Right atrium auricular region (tissue), 2 donors: ENCODE results near the gene CPD. TPM values are rescaled to one million over a fixed set of nuclear protein-coding genes. Genes with fewer than 3 reads are reported as not detected.
A peak's percentile ranks its signal among the peaks of the same experiment; 100 is the strongest.

Source experiments
- DNase-seq: peaks from one replicate; pipeline ENCODE4 v3.0.0-alpha.2; 2019; ENCODE audit warnings: low spot score
- H3K27ac ChIP-seq, 2 donors: fragments of 200-600 bp; sonication (generic); 1 replicate in 1 of 2; 2 replicates in 1 of 2; pipeline ENCODE4 v1.5.1; 2016 to 2019
- H3K27me3 ChIP-seq, 2 donors: fragments of 200-600 bp; sonication (generic); one replicate each; pipeline versions ENCODE4 v1.5.1 to v1.6.0; 2017 to 2019
- H3K36me3 ChIP-seq: fragments of 200-600 bp; sonication (generic); one replicate; pipeline ENCODE4 v1.5.1; 2016
- H3K4me1 ChIP-seq, 2 donors: fragments of 200-600 bp; sonication (generic); one replicate each; pipeline versions ENCODE4 v1.5.1 to v1.6.0; 2017 to 2019
- H3K4me3 ChIP-seq, 2 donors: fragments of 200-600 bp; sonication (generic); 1 replicate in 1 of 2; 2 replicates in 1 of 2; pipeline ENCODE4 v1.5.1; 2017 to 2019; ENCODE audit warnings: mild to moderate bottlenecking in 1 of 2, moderate library complexity in 1 of 2
- H3K9me3 ChIP-seq, 2 donors: fragments of 200-600 bp; sonication (generic); one replicate each; pipeline ENCODE4 v1.5.1; 2019
- total RNA-seq, 2 donors: library from RNA; depleted of rRNA; stranded (reverse); fragments of >200 nt; gene quantifications; one replicate each; pipeline ENCODE4 v1.1.0, GENCODE V29; 2016
- TF ChIP-seq, protein P1 (sequence below), 2 donors: fragments of 200-600 bp; sonication (generic); IDR thresholded peaks; one replicate each; pipeline ENCODE4 v1.5.1; 2019; ENCODE audit warnings: antibody characterized with exemption in 2 of 2

CPD gene
- total RNA-seq, 2 donors from 2014 or later: 41.3 to 44.1 TPM

DNA sequence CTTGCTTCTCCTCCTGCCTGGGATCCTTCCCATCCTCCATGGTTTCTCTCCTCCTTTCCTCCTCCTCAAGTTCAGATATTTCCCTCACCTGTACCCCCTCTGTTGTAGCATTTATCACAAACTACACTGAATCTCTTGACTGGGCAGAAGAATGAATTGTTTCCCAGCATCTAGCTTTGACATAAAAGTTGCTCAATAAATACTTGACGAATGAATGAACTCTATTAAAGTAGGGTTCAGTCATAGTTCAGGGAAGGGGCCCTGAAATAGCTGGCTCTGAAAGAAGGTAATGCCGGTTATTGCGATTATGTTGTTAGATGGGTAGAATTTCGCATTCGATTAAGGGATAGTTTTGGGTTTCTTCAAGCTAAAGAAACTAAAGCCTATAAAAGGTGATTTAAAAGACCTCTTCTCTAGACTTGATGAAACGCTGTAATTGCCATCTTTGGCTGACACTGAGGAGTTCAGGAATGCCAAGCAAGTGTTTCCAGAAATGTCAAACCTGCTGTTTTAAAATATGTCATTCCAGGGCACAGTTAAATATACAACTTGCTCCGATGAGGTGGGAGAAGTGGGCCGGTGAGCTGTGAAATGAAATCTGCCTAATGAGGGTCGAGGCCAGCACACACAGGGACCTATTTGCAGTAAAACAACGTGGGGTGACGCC, 1.0 kb upstream of the CPD start:
- peaks cover 0 to 50% of the 10 kb centered on the region in 2 donors for H3K4me1 ChIP-seq
- TF ChIP-seq, protein P1, sequence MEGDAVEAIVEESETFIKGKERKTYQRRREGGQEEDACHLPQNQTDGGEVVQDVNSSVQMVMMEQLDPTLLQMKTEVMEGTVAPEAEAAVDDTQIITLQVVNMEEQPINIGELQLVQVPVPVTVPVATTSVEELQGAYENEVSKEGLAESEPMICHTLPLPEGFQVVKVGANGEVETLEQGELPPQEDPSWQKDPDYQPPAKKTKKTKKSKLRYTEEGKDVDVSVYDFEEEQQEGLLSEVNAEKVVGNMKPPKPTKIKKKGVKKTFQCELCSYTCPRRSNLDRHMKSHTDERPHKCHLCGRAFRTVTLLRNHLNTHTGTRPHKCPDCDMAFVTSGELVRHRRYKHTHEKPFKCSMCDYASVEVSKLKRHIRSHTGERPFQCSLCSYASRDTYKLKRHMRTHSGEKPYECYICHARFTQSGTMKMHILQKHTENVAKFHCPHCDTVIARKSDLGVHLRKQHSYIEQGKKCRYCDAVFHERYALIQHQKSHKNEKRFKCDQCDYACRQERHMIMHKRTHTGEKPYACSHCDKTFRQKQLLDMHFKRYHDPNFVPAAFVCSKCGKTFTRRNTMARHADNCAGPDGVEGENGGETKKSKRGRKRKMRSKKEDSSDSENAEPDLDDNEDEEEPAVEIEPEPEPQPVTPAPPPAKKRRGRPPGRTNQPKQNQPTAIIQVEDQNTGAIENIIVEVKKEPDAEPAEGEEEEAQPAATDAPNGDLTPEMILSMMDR (IDR thresholded peaks at IDR 0.05): no peak
- no peaks in the 10 kb centered on the region for H3K9me3 ChIP-seq
- no peaks in the 10 kb centered on the region for H3K27me3 ChIP-seq
- H3K4me3 ChIP-seq: peak overlapping the region; percentile 84 to 87
- no peak for DNase-seq
- H3K36me3 ChIP-seq: no peaks in the 10 kb centered on the region
- peak overlapping the region; percentile 89 to 90 for H3K27ac ChIP-seq

DNA sequence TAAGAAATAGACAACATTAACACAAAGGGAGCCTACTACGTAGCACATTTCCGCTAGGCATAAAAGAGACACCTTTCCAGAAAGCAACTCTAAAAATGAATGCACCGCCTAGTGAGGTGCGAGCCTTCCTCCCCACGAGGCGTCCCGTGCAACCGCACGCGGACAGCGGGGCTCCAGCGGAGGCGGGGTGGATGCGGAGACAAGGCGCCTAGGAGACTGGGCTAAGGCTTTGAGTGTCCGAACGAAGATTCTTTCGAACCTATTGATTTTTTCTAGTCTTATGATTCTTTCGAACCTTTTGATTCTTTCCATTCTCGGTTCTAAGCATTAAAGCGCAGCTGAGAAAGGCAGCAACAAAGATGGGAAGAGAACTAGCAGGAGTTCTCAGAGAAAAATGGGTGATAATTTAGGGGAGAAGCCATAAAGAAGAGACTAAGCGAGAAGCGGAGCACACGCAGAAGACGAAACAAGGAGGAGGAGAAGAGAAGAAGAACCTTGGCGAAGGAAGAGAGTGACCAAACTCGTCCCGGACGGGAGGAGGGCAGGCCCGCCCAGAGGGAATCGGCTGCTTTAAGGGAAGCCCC, 394 bp upstream of the CPD start:
- Histone ChIP-seq H3K27ac (peak overlapping the region; percentile 89 to 90), H3K4me3 (peak overlapping the region; percentile 84 to 87), H3K4me1 (peaks cover 0 to 57% of the 10 kb centered on the region in 2 donors), H3K36me3 (no peaks in the 10 kb centered on the region), H3K9me3 (no peaks in the 10 kb centered on the region), H3K27me3 (no peaks in the 10 kb centered on the region)
- no peak for DNase-seq
- TF ChIP-seq, protein P1 (IDR thresholded peaks at IDR 0.05): no peak

DNA sequence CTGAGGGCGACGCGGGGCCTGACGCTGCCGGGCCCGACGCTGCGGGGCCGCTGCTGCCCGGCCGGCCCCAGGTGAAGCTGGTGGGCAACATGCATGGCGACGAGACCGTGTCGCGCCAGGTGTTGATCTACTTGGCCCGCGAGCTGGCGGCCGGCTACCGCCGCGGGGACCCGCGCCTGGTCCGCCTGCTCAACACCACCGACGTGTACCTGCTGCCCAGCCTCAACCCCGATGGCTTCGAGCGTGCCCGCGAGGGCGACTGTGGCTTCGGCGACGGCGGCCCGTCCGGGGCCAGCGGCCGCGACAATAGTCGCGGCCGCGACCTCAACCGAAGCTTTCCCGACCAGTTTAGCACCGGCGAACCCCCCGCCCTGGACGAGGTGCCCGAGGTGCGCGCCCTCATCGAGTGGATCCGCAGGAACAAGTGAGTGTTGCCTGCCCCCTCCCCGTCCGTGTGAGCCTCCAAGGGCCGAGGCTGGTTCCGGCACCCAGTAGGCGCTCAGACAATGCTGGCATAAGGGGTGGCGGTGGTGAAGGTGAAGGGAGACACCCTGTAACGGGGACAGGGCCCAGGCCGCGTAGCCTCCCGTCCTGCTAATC, 676 bp downstream of the CPD start:
- Histone ChIP-seq H3K27me3 (no peaks in the 10 kb centered on the region), H3K4me1 (peaks cover 0 to 59% of the 10 kb centered on the region in 2 donors), H3K36me3 (no peaks in the 10 kb centered on the region), H3K9me3 (no peaks in the 10 kb centered on the region), H3K27ac (peak overlapping the region; percentile 89 to 90), H3K4me3 (peak overlapping the region; percentile 84 to 87)
- TF ChIP-seq, protein P1 (IDR thresholded peaks at IDR 0.05): no peak
- DNase-seq: no peak

DNA sequence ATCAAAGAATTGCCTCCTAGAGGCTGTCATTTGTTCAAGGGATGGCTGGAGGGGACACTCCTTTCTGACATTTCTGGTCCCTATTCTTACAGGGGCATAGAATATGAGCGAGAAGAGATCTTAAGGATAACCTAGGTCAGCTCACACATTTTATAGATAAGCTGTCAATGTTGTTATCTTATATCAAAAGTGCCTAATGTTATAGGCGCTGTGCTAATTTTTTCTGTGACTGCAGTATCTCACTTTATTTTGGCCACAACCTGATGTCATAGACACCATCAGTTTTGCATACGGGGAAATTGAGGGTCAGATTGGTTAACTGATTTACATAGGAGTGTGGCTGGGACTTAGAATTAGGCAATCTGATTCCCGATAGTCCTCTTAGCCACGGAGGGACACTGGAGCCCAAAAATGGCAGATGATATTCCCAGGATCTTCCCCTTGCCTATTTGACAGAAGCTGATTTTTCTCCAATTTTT, 1.2 kb downstream of the CPD start:
- H3K4me1 ChIP-seq: peaks cover 0 to 59% of the 10 kb centered on the region in 2 donors
- no peaks in the 10 kb centered on the region for H3K36me3 ChIP-seq
- no peak for DNase-seq
- H3K9me3 ChIP-seq: no peaks in the 10 kb centered on the region
- no peaks in the 10 kb centered on the region for H3K27me3 ChIP-seq
- peak overlapping the region; percentile 89 to 90 for H3K27ac ChIP-seq
- TF ChIP-seq, protein P1 (IDR thresholded peaks at IDR 0.05): no peak
- H3K4me3 ChIP-seq: peak overlapping the region; percentile 84 to 87

DNA sequence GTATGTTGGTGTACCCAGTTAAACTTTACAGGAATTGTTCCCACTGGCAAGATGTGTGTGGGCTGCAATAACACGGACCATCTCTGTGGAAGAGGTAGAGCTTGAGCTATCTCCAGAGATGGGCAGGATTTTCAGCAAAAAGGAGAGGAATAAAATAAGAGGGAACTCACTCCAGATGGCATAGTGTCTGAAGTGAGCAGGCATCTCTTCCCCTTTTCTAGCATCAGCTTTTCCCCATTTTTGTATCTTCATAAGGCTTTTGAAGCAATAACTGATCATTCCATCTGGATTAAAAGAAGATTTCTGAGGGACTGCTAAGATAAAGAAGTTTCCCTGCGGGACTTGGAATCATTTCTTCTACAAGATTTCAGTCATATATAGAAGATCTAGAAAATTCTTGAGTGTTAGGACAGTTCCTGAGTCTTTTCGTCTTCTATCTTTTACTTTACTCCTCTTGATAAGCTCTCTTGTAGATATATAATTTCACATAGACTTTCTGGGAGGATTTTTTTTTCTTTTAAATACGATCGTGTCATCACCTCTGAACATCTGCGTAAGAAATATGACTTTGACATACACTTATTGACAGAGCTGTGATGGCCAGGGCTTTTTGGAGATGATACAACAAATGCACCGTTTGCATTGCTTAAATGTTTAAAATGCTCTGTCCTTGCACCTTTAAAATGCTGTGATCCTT, 2.1 kb downstream of the CPD start:
- H3K4me1 ChIP-seq: peaks cover 0 to 59% of the 10 kb centered on the region in 2 donors
- no peak overlapping the region for H3K27ac ChIP-seq
- DNase-seq: no peak
- peak overlapping the region; percentile 84 to 87 for H3K4me3 ChIP-seq
- peaks cover 2% of the 10 kb centered on the region for H3K36me3 ChIP-seq
- TF ChIP-seq, protein P1 (IDR thresholded peaks at IDR 0.05): no peak
- H3K27me3 ChIP-seq: no peaks in the 10 kb centered on the region
- H3K9me3 ChIP-seq: no peaks in the 10 kb centered on the region
